ENCODE data around the gene GNA12.
A peak's percentile ranks its signal among the peaks of the same experiment; 100 is the strongest.

GNA12 gene

GRCh38 chr7:2715341-2716231 is 128.5 kb downstream of the GNA12 start:
- DNase-seq (ENCODE audit: low read depth) = no peak
- no peak for TF ChIP-seq CTCF (conservative IDR thresholded peaks at IDR 0.05; ENCODE audit: control insufficient read depth, insufficient read depth, low read depth, low read length)
- no peak overlapping the region for H3K4me3 ChIP-seq (ENCODE audit: control insufficient read depth, low read depth, low read length)

- no peak for TF ChIP-seq CTCF (conservative IDR thresholded peaks at IDR 0.05; ENCODE audit: control insufficient read depth, insufficient read depth, low read depth, low read length)
- no peak overlapping the region for H3K4me3 ChIP-seq (ENCODE audit: control insufficient read depth, low read depth, low read length)
- DNase-seq (ENCODE audit: low read depth) = no peak
These were observed 129.5 kb downstream of the GNA12 start for GRCh38 chr7:2714636-2715035.

GRCh38 chr7:2713978-2714377 is 130.1 kb downstream of the GNA12 start:
- H3K4me3 ChIP-seq (ENCODE audit: control insufficient read depth, low read depth, low read length) = no peak overlapping the region
- DNase-seq (ENCODE audit: low read depth) = no peak
- no peak for TF ChIP-seq CTCF (conservative IDR thresholded peaks at IDR 0.05; ENCODE audit: control insufficient read depth, insufficient read depth, low read depth, low read length)

DNA sequence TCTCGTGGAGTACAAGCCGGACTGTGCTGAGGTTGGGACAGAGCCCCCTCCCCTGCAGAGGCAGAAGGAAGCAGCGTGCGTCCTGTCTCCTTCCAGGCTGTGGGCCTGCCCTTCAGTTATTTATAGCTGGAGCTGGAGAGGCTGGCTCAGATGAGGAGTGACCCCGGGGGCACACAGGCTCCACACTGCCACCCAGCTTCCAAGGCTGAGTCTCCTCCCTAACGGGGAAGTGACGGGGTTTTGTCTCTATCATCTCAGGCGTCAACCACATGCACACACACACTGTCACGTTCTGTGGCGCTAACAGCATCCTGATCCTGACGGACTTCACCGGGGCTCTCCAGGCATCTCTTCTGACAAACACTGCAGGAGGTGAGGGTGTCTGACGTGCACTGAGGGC is 130.7 kb downstream of the GNA12 start:
- no peak for DNase-seq (ENCODE audit: low read depth)
- H3K4me3 ChIP-seq (ENCODE audit: control insufficient read depth, low read depth, low read length) = no peak overlapping the region
- TF ChIP-seq CTCF (conservative IDR thresholded peaks at IDR 0.05; ENCODE audit: control insufficient read depth, insufficient read depth, low read depth, low read length) = no peak

- TF ChIP-seq CTCF (conservative IDR thresholded peaks at IDR 0.05; ENCODE audit: control insufficient read depth, insufficient read depth, low read depth, low read length) = no peak
These were observed 132.0 kb downstream of the GNA12 start for GRCh38 chr7:2711895-2712675.

DNA sequence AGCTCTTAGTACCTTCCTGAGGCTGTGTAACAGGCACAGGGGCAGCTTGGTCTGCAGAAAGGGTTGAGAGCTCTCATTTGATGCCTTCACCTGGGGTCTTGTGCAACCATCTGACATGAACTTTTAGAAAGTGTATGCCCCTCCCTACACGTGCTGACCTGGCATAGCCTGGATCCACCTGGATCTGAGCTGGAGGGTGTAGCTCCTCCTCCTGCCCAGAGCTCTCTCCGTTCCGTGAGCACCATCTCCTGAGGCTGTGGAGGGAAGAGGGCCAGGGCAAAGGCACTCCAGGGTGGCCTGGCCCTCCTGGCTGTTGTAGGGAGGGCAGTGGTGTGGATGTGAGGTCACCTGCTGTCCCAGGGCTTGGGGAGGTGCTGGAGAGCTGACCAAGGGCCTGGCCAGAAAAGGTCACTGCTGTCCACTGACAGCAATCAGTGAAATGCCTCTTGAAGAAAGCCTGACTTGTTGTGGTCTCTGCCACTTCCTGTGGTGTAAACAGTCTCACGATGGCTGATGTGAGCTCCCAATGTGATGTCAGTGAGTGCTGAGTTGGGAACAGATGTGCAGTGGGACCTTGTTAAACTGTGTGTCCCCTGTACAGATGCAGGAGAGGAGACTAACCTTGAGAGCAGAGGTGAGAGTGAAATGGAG is 133.1 kb downstream of the GNA12 start:
- no peak overlapping the region for H3K4me3 ChIP-seq (ENCODE audit: control insufficient read depth, low read depth, low read length)
- peak; percentile 17 for DNase-seq (ENCODE audit: low read depth)
- TF ChIP-seq CTCF (conservative IDR thresholded peaks at IDR 0.05; ENCODE audit: control insufficient read depth, insufficient read depth, low read depth, low read length) = no peak

More at GRCh38 chr7:2711895-2712675, 132.0 kb downstream of the GNA12 start:
- no peak overlapping the region for H3K4me3 ChIP-seq (ENCODE audit: control insufficient read depth, low read depth, low read length)
- DNase-seq (ENCODE audit: low read depth) = no peak

Measured in fibroblast of mammary gland (primary cell).